ENCODE measurements around the gene TMEM218.

DNA sequence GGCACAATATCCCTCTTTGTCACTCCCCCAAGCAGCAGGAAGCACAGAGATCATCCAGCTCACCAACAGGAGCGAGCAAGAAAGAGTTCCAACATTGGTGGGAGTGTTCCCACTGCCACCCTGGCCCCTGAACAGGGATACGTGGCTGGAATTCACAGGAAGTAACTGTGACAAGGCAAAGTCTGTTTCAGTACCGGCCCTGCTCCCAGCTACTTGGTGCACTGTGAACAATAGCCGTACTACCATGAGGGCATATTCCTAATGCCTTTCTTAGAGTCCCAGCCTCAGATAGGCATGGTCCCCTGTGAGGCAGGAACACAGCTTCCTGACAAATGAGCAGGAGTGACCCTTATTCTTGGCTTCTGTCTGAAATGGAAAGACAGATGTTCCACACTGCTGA is 50.1 kb downstream of the TMEM218 start:
- TF ChIP-seq, protein P1, sequence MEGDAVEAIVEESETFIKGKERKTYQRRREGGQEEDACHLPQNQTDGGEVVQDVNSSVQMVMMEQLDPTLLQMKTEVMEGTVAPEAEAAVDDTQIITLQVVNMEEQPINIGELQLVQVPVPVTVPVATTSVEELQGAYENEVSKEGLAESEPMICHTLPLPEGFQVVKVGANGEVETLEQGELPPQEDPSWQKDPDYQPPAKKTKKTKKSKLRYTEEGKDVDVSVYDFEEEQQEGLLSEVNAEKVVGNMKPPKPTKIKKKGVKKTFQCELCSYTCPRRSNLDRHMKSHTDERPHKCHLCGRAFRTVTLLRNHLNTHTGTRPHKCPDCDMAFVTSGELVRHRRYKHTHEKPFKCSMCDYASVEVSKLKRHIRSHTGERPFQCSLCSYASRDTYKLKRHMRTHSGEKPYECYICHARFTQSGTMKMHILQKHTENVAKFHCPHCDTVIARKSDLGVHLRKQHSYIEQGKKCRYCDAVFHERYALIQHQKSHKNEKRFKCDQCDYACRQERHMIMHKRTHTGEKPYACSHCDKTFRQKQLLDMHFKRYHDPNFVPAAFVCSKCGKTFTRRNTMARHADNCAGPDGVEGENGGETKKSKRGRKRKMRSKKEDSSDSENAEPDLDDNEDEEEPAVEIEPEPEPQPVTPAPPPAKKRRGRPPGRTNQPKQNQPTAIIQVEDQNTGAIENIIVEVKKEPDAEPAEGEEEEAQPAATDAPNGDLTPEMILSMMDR (IDR thresholded peaks at IDR 0.05) = no peak
- TF ChIP-seq POLR2A (IDR thresholded peaks at IDR 0.05) = no peak

Data from thyroid gland (tissue), 4 donors.